Measurements from ENCODE around the gene OR51V1. TPM values are rescaled to one million over a fixed set of nuclear protein-coding genes. Genes with fewer than 3 reads are reported as not detected.
"Not testable (repeated sequence)": the region's sequence is repeated elsewhere in the genome, so short reads cannot be mapped to it uniquely, and the experiment has no call there.

The OR51V1 gene, protein sequence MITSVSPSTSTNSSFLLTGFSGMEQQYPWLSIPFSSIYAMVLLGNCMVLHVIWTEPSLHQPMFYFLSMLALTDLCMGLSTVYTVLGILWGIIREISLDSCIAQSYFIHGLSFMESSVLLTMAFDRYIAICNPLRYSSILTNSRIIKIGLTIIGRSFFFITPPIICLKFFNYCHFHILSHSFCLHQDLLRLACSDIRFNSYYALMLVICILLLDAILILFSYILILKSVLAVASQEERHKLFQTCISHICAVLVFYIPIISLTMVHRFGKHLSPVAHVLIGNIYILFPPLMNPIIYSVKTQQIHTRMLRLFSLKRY
- under 1 TPM in 3 of 8 experiments, not detected in 5; 0.37 to 0.85 (median 0.46) TPM for total RNA-seq

DNA sequence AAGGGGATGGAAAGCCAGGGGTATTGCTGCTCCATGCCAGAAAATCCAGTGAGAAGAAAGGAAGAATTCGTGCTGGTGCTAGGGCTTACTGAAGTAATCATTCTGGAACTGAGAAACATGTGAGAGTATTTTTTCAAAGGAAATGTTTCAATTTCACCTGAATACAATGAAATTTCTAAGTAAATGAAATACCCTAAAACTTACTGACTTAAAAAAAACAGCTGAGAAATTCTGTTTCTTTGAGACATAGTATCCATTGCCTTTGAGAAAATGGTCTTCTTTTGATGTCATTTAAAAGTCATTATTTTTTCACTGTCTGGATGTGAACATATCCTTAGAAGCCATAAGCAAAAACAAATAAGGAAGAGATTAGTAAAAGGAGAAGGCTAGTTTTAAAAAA, at the start of gene OR51V1:
TSS of gene OR51V1 (minus strand) at position 101 of the 400 bp plus-strand sequence. CDS start at position 101, 0 bp downstream.
- ATAC-seq (replicated peaks in 6 of 8): no peak
- in situ Hi-C loops (cut with MboI; ENCODE audit: low pct_unique_long_range_greater_than_20kb in 2 of 9, low sequenced_read_pairs in 9 of 9, unreplicated experiment in 9 of 9): loop anchor here in 1 of 9 experiments (25.0 kb wide), 1 partner anchor 162 kb away; the partner anchor contains the start of gene OR51B6
- H3K4me3 ChIP-seq: no peak within 1 kb of the TSS
- H3K4me1 ChIP-seq (replicated peaks in 1 of 2): no peaks in the 10 kb centered on the region
- H3K27ac ChIP-seq: no peak within 1 kb of the TSS
- 0 to 100% (median 63%) methylated on average over 1 of the region's 1 CpG; no CpG with 5 or more reads in 3 of the 10 experiments for WGBS, 10 experiments

DNA sequence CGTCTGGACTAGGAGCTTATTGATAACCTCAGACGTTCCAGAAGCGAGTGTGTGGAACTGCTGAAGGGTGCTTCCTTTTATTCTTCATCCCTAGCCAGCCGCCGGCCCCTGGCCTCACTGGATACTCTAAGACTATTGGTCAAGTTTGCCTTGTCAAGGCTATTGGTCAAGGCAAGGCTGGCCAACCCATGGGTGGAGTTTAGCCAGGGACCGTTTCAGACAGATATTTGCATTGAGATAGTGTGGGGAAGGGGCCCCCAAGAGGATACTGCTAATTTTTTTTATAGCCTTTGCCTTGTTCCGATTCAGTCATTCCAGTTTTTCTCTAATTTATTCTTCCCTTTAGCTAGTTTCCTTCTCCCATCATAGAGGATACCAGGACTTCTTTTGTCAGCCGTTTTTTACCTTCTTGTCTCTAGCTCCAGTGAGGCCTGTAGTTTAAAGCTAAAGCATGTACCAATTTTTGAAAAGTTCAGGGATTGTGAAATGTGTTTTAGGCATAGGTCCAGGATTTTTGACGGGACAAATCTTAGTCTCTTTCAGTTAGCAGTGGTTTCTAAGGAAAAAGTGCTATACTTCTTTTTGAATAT, 49.4 kb upstream of the OR51V1 start, which contains the start of gene HBG1:
TSS of gene HBG1 (minus strand) at position 51 of the 590 bp plus-strand sequence. CDS start 53 bp downstream, outside the sequence.
- H3K4me3 ChIP-seq; H3K27ac ChIP-seq; ATAC-seq (replicated peaks in 6 of 8); H3K4me1 ChIP-seq (replicated peaks in 1 of 2); in situ Hi-C loops (cut with MboI; ENCODE audit: low pct_unique_long_range_greater_than_20kb in 2 of 9, low sequenced_read_pairs in 9 of 9, unreplicated experiment in 9 of 9): not testable (repeated sequence)
- WGBS, 10 experiments: 0 to 100% (median 60%) methylated on average over 1 to 2 of the region's 9 CpGs; no CpG with 5 or more reads in 1 of the 10 experiments

DNA sequence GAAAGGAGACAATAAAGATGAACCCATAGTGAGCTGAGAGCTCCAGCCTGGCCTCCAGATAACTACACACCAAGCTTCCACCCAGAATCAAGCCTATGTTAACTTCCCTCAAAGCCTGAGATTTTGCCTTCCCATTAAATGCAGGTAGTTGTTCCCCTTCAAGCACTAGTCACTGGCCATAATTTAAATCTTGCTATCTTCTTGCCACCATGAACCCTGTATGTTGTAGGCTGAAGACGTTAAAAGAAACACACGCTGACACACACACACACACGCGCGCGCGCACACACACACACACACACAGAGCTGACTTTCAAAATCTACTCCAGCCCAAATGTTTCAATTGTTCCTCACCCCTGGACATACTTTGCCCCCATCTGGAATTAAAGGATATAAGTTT, 48.0 kb upstream of the OR51V1 start:
- H3K4me1 ChIP-seq (replicated peaks in 1 of 2); H3K27ac ChIP-seq; in situ Hi-C loops (cut with MboI; ENCODE audit: low pct_unique_long_range_greater_than_20kb in 2 of 9, low sequenced_read_pairs in 9 of 9, unreplicated experiment in 9 of 9); ATAC-seq (replicated peaks in 6 of 8); H3K4me3 ChIP-seq: not testable (repeated sequence)
- 80% methylated on average over 5 of the region's 7 CpGs; no CpG with 5 or more reads in 9 of the 10 experiments for WGBS, 10 experiments

DNA sequence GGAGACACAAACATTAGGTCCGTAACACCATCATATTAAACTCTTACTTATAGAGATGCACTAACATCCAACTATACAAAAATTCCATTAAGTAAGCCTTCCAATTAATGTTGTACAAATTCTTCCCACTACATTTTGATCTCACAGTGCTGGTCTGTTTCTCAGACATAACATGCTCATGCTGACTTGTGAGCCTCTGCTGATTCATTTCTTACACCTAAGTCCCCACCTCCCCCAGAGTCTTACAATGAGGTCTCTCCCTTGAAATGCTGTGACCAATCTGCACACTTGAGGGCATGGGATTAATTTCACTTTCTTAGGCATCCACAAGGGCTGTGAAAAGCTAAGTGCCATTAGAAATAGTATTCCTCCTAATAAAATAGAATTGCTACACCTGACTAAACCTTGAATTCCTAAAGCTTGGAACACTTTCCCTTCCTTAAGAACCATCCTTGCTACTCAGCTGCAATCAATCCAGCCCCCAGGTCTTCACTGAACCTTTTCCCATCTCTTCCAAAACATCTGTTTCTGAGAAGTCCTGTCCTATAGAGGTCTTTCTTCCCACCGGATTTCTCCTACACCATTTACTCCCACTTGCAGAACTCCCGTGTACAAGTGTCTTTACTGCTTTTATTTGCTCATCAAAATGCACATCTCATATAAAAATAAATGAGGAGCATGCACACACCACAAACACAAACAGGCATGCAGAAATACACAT, 47.1 kb upstream of the OR51V1 start:
- Histone ChIP-seq H3K4me3 (no peak overlapping the region), H3K27ac (no peak overlapping the region), H3K4me1 (replicated peaks in 1 of 2) (no peaks in the 10 kb centered on the region)
- in situ Hi-C loops (cut with MboI; ENCODE audit: low pct_unique_long_range_greater_than_20kb in 2 of 9, low sequenced_read_pairs in 9 of 9, unreplicated experiment in 9 of 9): no loop called here
- 8 to 100% (median 80%) methylated on average over 1 to 3 of the region's 3 CpGs; no CpG with 5 or more reads in 1 of the 10 experiments for WGBS, 10 experiments
- no peak for ATAC-seq (replicated peaks in 6 of 8)

DNA sequence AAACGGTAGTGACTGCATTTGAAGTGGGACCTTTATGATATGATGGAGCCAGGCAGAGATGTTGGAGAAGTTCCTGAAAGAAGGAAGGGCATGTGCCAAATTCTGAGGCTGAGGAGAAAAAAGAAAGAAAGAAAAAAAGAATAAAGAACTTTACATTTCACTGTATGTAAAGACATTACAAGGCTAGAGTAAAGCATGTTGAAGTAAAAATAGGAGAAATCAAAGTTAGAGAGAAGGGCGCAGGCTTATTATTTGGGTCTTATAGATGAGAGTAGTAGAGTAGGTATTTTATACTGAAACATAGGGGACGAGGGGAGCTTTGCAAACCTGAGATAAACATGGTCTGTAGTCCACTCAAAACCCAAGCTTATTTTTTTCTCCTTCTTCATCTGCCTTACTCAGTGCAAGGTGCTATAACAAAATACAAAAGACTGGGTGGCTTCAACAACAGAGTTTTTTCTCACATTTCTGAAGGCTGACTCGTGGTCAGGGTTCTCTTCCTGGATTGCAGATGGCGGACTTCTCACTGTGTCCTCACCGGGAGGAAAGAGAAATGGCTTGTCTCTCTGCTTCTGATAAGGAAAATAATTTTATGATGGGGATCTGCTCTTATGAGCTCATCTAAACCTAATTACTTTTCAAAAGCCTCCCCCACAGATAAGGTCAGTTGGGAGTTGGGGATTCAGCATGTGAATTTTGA, 46.4 kb upstream of the OR51V1 start:
- no peak for ATAC-seq (replicated peaks in 6 of 8)
- 34 to 100% (median 77%) methylated on average over 1 to 6 of the region's 6 CpGs for WGBS, 10 experiments
- in situ Hi-C loops (cut with MboI; ENCODE audit: low pct_unique_long_range_greater_than_20kb in 2 of 9, low sequenced_read_pairs in 9 of 9, unreplicated experiment in 9 of 9): no loop called here
- H3K4me1 ChIP-seq (replicated peaks in 1 of 2): no peaks in the 10 kb centered on the region
- no peak overlapping the region for H3K27ac ChIP-seq
- H3K4me3 ChIP-seq: no peak overlapping the region

DNA sequence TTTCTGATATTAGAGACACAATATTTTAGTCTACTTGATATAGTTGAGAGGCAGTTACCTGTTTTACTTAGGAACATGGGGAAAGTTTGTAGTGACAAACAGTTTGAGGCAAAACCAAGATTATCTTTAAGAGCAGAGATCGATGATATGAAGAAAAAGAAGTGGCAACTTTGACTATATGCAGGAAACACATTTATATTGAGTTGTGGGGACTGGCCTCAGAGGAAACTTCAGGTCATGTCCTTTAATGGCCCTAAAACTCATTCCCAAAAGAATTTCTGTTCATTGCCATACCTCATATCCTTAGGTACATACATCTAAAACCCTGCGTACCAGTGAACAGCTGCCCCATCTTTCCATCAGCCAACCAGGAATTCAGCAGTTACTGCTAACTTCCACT, 44.7 kb upstream of the OR51V1 start:
- Histone ChIP-seq H3K4me1 (replicated peaks in 1 of 2) (no peaks in the 10 kb centered on the region), H3K4me3 (no peak overlapping the region), H3K27ac (no peak overlapping the region)
- in situ Hi-C loops (cut with MboI; ENCODE audit: low pct_unique_long_range_greater_than_20kb in 2 of 9, low sequenced_read_pairs in 9 of 9, unreplicated experiment in 9 of 9): no loop called here
- WGBS, 10 experiments: 38 to 100% (median 81%) methylated on average over 1 to 2 of the region's 2 CpGs; no CpG with 5 or more reads in 2 of the 10 experiments
- no peak for ATAC-seq (replicated peaks in 6 of 8)

DNA sequence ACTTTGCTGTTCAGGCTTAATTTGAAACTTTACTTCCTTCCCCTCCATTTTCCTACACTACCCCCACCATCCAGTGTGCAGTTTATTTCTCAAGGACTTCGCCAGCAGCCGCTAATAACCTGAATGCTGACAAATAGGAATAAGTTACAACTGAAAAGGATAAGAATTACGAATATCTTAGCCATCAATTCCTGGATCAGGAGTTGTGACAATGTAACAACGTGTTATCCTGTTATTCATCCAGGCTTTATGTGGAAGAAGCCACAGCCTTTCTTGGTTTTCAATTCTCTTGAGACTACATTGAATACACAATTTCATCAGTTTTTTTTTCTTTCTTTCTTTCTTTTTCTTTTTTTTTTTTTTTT, 43.3 kb upstream of the OR51V1 start:
- in situ Hi-C loops (cut with MboI; ENCODE audit: low pct_unique_long_range_greater_than_20kb in 2 of 9, low sequenced_read_pairs in 9 of 9, unreplicated experiment in 9 of 9): no loop called here
- WGBS, 10 experiments: 29 to 96% (median 73%) methylated on average over 1 to 4 of the region's 4 CpGs

DNA sequence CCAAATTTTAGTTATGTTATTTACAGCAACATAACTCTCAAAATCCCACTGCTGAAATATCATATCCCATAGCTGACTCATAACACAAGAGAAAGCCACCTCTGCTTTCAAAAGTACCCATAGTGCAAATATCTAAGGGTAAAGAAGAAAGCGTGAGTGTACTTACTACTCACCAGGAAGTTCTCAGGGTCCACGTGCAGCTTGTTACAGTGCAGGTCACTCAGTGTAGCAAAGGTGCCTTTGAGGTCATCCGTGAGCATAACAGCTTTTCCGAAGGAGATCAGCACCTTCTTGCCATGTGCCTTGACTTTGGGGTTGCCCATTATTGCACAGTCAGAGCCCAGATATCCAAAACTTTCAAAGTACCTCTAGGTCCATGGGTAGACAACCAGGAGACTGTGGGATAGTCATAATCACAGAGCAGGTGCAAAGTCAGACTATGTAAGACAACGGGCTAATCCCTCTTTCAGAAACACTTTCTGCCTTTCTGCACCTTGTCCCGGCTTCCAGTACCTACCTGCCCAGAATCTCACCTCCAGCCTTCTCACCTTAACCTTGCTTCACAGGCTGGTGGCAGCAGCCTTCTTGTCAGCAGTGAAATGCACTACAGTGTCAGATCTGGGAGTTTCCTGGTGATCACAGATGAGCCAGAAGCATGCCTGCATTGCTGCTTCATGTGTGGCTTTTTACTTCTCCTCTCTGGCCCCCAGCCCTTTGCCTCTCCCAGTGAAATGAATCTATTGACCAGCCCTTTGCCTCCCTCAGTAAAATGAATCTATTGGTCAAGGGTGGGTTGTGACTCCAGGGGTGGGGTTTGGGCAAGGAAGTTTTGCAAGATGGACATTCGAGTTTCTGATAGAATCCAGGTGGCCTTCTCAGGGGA, 42.7 kb upstream of the OR51V1 start:
- Histone ChIP-seq H3K4me1 (replicated peaks in 1 of 2) (no peaks in the 10 kb centered on the region), H3K4me3 (no peak overlapping the region), H3K27ac (no peak overlapping the region)
- ATAC-seq (replicated peaks in 6 of 8): peak in 1 of 8 experiments; percentile 51
- in situ Hi-C loops (cut with MboI; ENCODE audit: low pct_unique_long_range_greater_than_20kb in 2 of 9, low sequenced_read_pairs in 9 of 9, unreplicated experiment in 9 of 9): no loop called here
- whole genome bisulfite sequencing, 10 experiments: 0 to 100% (median 60%) methylated on average over 1 to 5 of the region's 7 CpGs; no CpG with 5 or more reads in 1 of the 10 experiments

More for the DNA sequence above, 43.3 kb upstream of the OR51V1 start:
- Histone ChIP-seq H3K27ac (no peak overlapping the region), H3K4me1 (replicated peaks in 1 of 2) (no peaks in the 10 kb centered on the region), H3K4me3 (no peak overlapping the region)
- no peak for ATAC-seq (replicated peaks in 6 of 8)

DNA sequence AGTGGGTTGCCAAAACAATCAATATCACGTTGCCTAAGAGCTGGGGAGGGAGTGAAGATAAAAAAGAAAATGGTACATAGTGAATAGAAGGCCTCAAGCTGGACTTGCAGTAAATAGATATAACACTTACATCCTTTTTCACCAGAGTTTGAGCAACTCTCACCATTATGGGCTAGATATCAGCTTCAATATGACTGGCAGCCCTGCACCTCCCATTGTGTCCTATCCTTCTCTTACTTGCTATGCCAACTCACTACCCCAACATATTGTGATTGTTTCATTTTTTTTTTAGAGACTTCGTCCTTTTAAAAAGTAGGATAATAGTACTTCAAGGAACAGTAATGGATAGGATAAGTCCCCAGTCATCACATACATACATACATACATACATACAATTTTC, 41.7 kb upstream of the OR51V1 start:
- in situ Hi-C loops (cut with MboI; ENCODE audit: low pct_unique_long_range_greater_than_20kb in 2 of 9, low sequenced_read_pairs in 9 of 9, unreplicated experiment in 9 of 9): no loop called here
- WGBS, 10 experiments: 14 to 94% (median 52%) methylated on average over 1 to 2 of the region's 2 CpGs
- no peak overlapping the region for H3K27ac ChIP-seq

DNA sequence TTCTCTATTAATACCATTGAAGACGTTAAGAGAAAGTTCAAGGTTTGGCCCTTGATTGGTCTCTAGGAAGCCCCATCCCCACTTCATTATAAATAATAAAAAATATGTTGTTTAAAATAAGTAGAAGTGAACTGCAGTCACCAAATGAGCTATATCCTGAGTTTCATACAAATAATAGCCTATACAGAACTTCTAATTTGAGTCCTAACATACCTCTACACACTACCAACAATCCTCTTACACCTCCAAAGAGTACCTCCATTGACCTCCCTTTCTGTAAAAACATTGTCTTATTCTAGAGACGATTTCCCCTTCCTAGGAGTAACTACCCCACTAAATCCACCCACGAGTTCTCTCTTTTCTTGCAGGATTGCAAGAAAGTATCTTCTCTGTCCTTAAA, 41.0 kb upstream of the OR51V1 start:
- in situ Hi-C loops (cut with MboI; ENCODE audit: low pct_unique_long_range_greater_than_20kb in 2 of 9, low sequenced_read_pairs in 9 of 9, unreplicated experiment in 9 of 9): no loop called here
- 17 to 77% (median 35%) methylated on average over 1 to 3 of the region's 3 CpGs for WGBS, 10 experiments
- ATAC-seq (replicated peaks in 6 of 8): no peak
- no peaks in the 10 kb centered on the region for H3K4me1 ChIP-seq (replicated peaks in 1 of 2)
- no peak overlapping the region for H3K4me3 ChIP-seq
- no peak overlapping the region for H3K27ac ChIP-seq

More for the DNA sequence above, 41.7 kb upstream of the OR51V1 start:
- no peak overlapping the region for H3K4me3 ChIP-seq
- no peaks in the 10 kb centered on the region for H3K4me1 ChIP-seq (replicated peaks in 1 of 2)
- ATAC-seq (replicated peaks in 6 of 8): no peak

DNA sequence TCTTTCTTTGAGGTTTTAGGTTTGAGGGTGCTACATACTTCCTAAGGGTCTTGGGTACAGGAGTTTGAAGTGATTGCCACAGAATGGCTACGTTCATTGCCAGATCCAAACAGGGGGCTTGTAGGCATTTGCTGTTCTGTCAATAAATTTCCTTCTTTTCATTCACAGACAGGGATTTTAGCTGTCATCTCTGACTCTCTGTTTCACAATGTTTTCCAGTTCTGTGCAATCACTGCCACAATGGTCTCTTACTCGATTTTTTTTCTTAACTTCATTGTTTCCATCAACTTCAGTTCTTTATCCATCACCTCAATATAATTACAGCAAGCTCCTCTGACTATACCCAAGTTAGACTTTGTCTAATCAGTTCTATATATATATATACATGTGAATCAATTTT, 40.0 kb upstream of the OR51V1 start:
- H3K4me3 ChIP-seq: no peak overlapping the region
- ATAC-seq (replicated peaks in 6 of 8): no peak
- WGBS, 10 experiments: 17 to 88% (median 67%) methylated on average over 1 to 2 of the region's 2 CpGs; no CpG with 5 or more reads in 1 of the 10 experiments
- no peak overlapping the region for H3K27ac ChIP-seq
- H3K4me1 ChIP-seq (replicated peaks in 1 of 2): no peaks in the 10 kb centered on the region
- in situ Hi-C loops (cut with MboI; ENCODE audit: low pct_unique_long_range_greater_than_20kb in 2 of 9, low sequenced_read_pairs in 9 of 9, unreplicated experiment in 9 of 9): no loop called here

DNA sequence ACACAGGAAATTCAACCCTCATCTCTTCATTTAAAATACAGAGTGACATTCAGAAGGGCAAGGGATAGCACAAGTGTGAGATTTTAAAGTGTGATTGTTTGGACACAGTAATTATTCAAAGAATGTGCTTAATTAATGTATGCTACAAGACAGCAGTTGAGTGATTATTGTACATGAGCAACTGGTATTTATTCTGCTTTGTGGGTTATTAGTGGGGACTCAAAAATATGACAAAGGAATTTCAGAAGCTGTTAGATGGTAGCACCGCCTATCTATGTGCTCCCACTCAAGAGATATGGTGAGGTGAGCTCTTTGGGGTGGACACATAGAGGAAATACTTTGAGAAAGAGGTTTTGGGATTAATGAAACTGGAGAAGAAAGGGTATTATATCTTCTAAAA, 39.6 kb upstream of the OR51V1 start:
- Histone ChIP-seq H3K27ac (no peak overlapping the region), H3K4me1 (replicated peaks in 1 of 2) (no peaks in the 10 kb centered on the region), H3K4me3 (no peak overlapping the region)
- 50 to 100% (median 83%) methylated on average over 1 of the region's 1 CpG; no CpG with 5 or more reads in 3 of the 10 experiments for WGBS, 10 experiments
- in situ Hi-C loops (cut with MboI; ENCODE audit: low pct_unique_long_range_greater_than_20kb in 2 of 9, low sequenced_read_pairs in 9 of 9, unreplicated experiment in 9 of 9): no loop called here
- no peak for ATAC-seq (replicated peaks in 6 of 8)

Data from motor neuron (in vitro differentiated cells).